AG09309 (cell line): ENCODE data around the gene AKT2.

Experiments used
- DNase-seq: peaks from one replicate; pipeline ENCODE4 v3.0.0-alpha.2; 2010; ENCODE audit warnings: low read depth
- H3K4me3 ChIP-seq: 2 replicates; pipeline ENCODE4 v1.5.1; 2011; ENCODE audit warnings: mild to moderate bottlenecking, low read depth, low read length, moderate library complexity; ENCODE audit not compliant: control insufficient read depth
- CTCF ChIP-seq: IDR thresholded peaks from 2 replicates; pipeline ENCODE4 v1.5.1; 2011; ENCODE audit warnings: mild to moderate bottlenecking, low read depth, low read length, inconsistent platforms; ENCODE audit not compliant: insufficient read depth, control insufficient read depth; ENCODE audit errors: missing control alignments

The AKT2 gene

GRCh38 chr19:40280608-40281221 lies 4.4 kb downstream of the AKT2 start:
- H3K4me3 ChIP-seq: no peak overlapping the region
- TF ChIP-seq CTCF: no peak
- DNase-seq: no peak

- no peak for TF ChIP-seq CTCF
- H3K4me3 ChIP-seq: no peak overlapping the region
- no peak for DNase-seq
Measured at GRCh38 chr19:40279761-40280607, 5.2 kb downstream of the AKT2 start.

GRCh38 chr19:40279120-40279551 lies 6.0 kb downstream of the AKT2 start:
- no peak for TF ChIP-seq CTCF
- no peak for DNase-seq
- no peak overlapping the region for H3K4me3 ChIP-seq

- no peak for TF ChIP-seq CTCF
Measured at GRCh38 chr19:40278361-40279035, 6.6 kb downstream of the AKT2 start.

GRCh38 chr19:40277356-40278059 lies 7.6 kb downstream of the AKT2 start:
- no peak for TF ChIP-seq CTCF
- no peak overlapping the region for H3K4me3 ChIP-seq
- no peak for DNase-seq

More at GRCh38 chr19:40278361-40279035, 6.6 kb downstream of the AKT2 start:
- no peak overlapping the region for H3K4me3 ChIP-seq
- DNase-seq: no peak
